Caco-2 (cell line): ENCODE measurements around the gene C20orf204. TPM values are rescaled to one million over a fixed set of nuclear protein-coding genes. Genes with fewer than 3 reads are reported as not detected.
A peak's percentile ranks its signal among the peaks of the same experiment; 100 is the strongest.

Experiments
- BruUV-seq: library from RNA; stranded (reverse); fragments of 400-500 nt; replicated peaks from 2 replicates; lab custom pipeline; 2021; lab: Mats Ljungman, UMichigan
- CTCF ChIA-PET: fragments of 300-600 bp; sonication (Branson Sonifier 250); formaldehyde crosslinking; loops from one replicate; lab custom pipeline; 2022; ENCODE audit warnings: antibody characterized with exemption; lab: Charles Lee
- POLR2A ChIA-PET: fragments of 300-600 bp; sonication (Branson Sonifier 250); formaldehyde crosslinking; loops from one replicate; lab custom pipeline; 2022; ENCODE audit warnings: antibody characterized with exemption; lab: Charles Lee
- DNase-seq, 2 experiments: peaks; one replicate each; pipeline versions ENCODE4 v3.0.0 to v3.0.0-alpha.2; 2020 to 2022
- H3K27me3 ChIP-seq: replicated peaks from 2 replicates; pipeline ENCODE4 v1.6.0; 2011; ENCODE audit warnings: low read length; ENCODE audit not compliant: control insufficient read depth, insufficient read depth
- H3K36me3 ChIP-seq: 2 replicates; pipeline ENCODE4 v1.5.1; 2011; ENCODE audit warnings: low read length; ENCODE audit not compliant: control insufficient read depth, insufficient read depth
- H3K4me1 ChIP-seq: fragments of 250-450 bp; sonication (Bioruptor Pico); 2 replicates; pipeline ENCODE4 v1.5.1; 2020; ENCODE audit warnings: mild to moderate bottlenecking
- H3K4me3 ChIP-seq: 2 replicates; pipeline ENCODE4 v1.5.1; 2011; ENCODE audit warnings: low read depth, mild to moderate bottlenecking, control low read depth, low read length
- H3K9me3 ChIP-seq: fragments of 250-450 bp; sonication (Bioruptor Pico); 2 replicates; pipeline ENCODE4 v1.5.1; 2020; ENCODE audit warnings: mild to moderate bottlenecking, moderate library complexity
- H3K27ac Mint-ChIP-seq: one replicate; pipeline ENCODE4 v1.8.0; 2022; ENCODE audit warnings: mixed read lengths; ENCODE audit not compliant: unreplicated experiment
- H3K27me3 Mint-ChIP-seq: one replicate; pipeline ENCODE4 v1.8.0; 2022; ENCODE audit warnings: mixed read lengths; ENCODE audit not compliant: insufficient read depth, unreplicated experiment
- H3K36me3 Mint-ChIP-seq: one replicate; pipeline ENCODE4 v1.8.0; 2022; ENCODE audit warnings: mild to moderate bottlenecking, mixed read lengths; ENCODE audit not compliant: insufficient read depth, unreplicated experiment
- H3K4me1 Mint-ChIP-seq: one replicate; pipeline ENCODE4 v1.8.0; 2022; ENCODE audit warnings: low read depth, mixed read lengths; ENCODE audit not compliant: unreplicated experiment
- H3K4me3 Mint-ChIP-seq: one replicate; pipeline ENCODE4 v1.8.0; 2022; ENCODE audit warnings: mild to moderate bottlenecking, moderate library complexity, mixed read lengths; ENCODE audit not compliant: unreplicated experiment
- H3K9me3 Mint-ChIP-seq: one replicate; pipeline ENCODE4 v1.8.0; 2022; ENCODE audit warnings: mixed read lengths; ENCODE audit not compliant: unreplicated experiment
- CTCF ChIP-seq, 2 experiments: fragments of 200-600 bp in 1 of 2; IDR thresholded peaks; 1 replicate in 1 of 2; 2 replicates in 1 of 2; pipeline versions ENCODE4 v1.5.1 to v1.8.0; 2011 to 2022; ENCODE audit warnings: antibody characterized with exemption in 1 of 2, control low read depth in 1 of 2, inconsistent platforms in 1 of 2, low read depth in 1 of 2, low read length in 1 of 2, mild to moderate bottlenecking in 1 of 2, moderate library complexity in 1 of 2; ENCODE audit not compliant: insufficient read depth in 1 of 2, severe bottlenecking in 1 of 2, unreplicated experiment in 1 of 2
- intact Hi-C: fragments of 100-400 bp; cut with micrococcal nuclease; formaldehyde crosslinking; loops from one replicate; pipeline ENCODE4 v1.10.0; 2022; ENCODE audit not compliant: unreplicated experiment
- total RNA-seq: library from RNA; stranded (reverse); gene quantifications from 2 replicates; pipeline ENCODE4 v1.2.3, GENCODE V29; 2022

The C20orf204 gene
- total RNA-seq, 1 experiment from 2014 or later: 3.2 TPM

GRCh38 chr20:64036346-64037198, 590 bp downstream of the C20orf204 start:
- H3K9me3 Mint-ChIP-seq: no peaks in the 10 kb centered on the region
- POLR2A ChIA-PET: interaction anchor here (1.6 kb wide), 1 partner anchor 26 kb away, joined by 8 read pairs; the partner anchor contains the start of gene TCEA2

GRCh38 chr20:64037199-64037497, 1.2 kb downstream of the C20orf204 start:
- no peaks in the 10 kb centered on the region for H3K27me3 ChIP-seq
- TF ChIP-seq CTCF (IDR thresholded peaks at IDR 0.05; ENCODE audit: insufficient read depth in 1 of 2, low read depth in 1 of 2, low read length in 1 of 2, severe bottlenecking in 1 of 2, unreplicated experiment in 1 of 2): no peak
- intact Hi-C loops: no loop called here
- no peaks in the 10 kb centered on the region for H3K9me3 Mint-ChIP-seq
- ChIA-PET POLR2A (interaction anchor here (1.6 kb wide), 1 partner anchor 25 kb away, joined by 8 read pairs; the partner anchor contains the start of gene TCEA2), CTCF (interaction anchor here (1.4 to 6.2 kb wide), 5 partner anchors 15 to 84 kb away, joined by 5 to 101 read pairs (median 51); partner anchors contain the start of genes PRPF6, SOX18 and TCEA2)
- no peak overlapping the region for H3K4me3 ChIP-seq
- no peak overlapping the region for H3K27ac Mint-ChIP-seq
- peaks cover under 1% of the 10 kb centered on the region; the same call in 1 of the 2 replicates for H3K36me3 ChIP-seq
- no TSS peak for BruUV-seq
- no peaks in the 10 kb centered on the region for H3K9me3 ChIP-seq
- peak overlapping the region; percentile 87 for H3K4me3 Mint-ChIP-seq
- DNase-seq: no peak
- H3K36me3 Mint-ChIP-seq: peaks cover 70% of the 10 kb centered on the region
- peaks cover 3% of the 10 kb centered on the region for H3K27me3 Mint-ChIP-seq
- no peaks in the 10 kb centered on the region for H3K4me1 Mint-ChIP-seq
- peaks cover 26% of the 10 kb centered on the region for H3K4me1 ChIP-seq

More at GRCh38 chr20:64036346-64037198, 590 bp downstream of the C20orf204 start:
- DNase-seq: no peak
- no peak overlapping the region for H3K4me3 ChIP-seq
- no peaks in the 10 kb centered on the region for H3K27me3 ChIP-seq
- peaks cover 6% of the 10 kb centered on the region; the same call in 1 of the 2 replicates for H3K36me3 ChIP-seq
- H3K27ac Mint-ChIP-seq: peak overlapping the region; percentile 68
- peaks cover 26% of the 10 kb centered on the region for H3K4me1 ChIP-seq
- H3K9me3 ChIP-seq: no peaks in the 10 kb centered on the region
- H3K27me3 Mint-ChIP-seq: peaks cover 3% of the 10 kb centered on the region
- BruUV-seq: no TSS peak
- H3K36me3 Mint-ChIP-seq: peaks cover 76% of the 10 kb centered on the region
- CTCF ChIA-PET: interaction anchor here (0.5 to 6.2 kb wide), 6 partner anchors 12 to 84 kb away, joined by 4 to 101 read pairs (median 16); partner anchors contain the start of genes PRPF6 and TCEA2
- intact Hi-C loops: no loop called here
- H3K4me1 Mint-ChIP-seq: no peaks in the 10 kb centered on the region
- TF ChIP-seq CTCF (IDR thresholded peaks at IDR 0.05; ENCODE audit: insufficient read depth in 1 of 2, low read depth in 1 of 2, low read length in 1 of 2, severe bottlenecking in 1 of 2, unreplicated experiment in 1 of 2): no peak
- H3K4me3 Mint-ChIP-seq: no peak overlapping the region

GRCh38 chr20:64037498-64038213, 1.7 kb downstream of the C20orf204 start:
- Mint-ChIP-seq H3K36me3 (peaks cover 65% of the 10 kb centered on the region), H3K27me3 (peaks cover 3% of the 10 kb centered on the region), H3K4me1 (no peaks in the 10 kb centered on the region), H3K4me3 (peak overlapping the region; percentile 87), H3K9me3 (no peaks in the 10 kb centered on the region), H3K27ac (no peak overlapping the region)
- BruUV-seq: no TSS peak
- CTCF ChIA-PET: interaction anchor here (0.6 to 6.2 kb wide), 36 partner anchors 9 to 765 kb away, joined by 3 to 139 read pairs (median 6); partner anchors contain the start of genes ARFGAP1, LKAAEAR1, PRPF6 and PTK6
- H3K9me3 ChIP-seq: no peaks in the 10 kb centered on the region
- intact Hi-C loops: loop anchor here (1.0 kb wide), 3 partner anchors 13 to 499 kb away; partner anchors contain the start of gene PRPF6
- peak in 1 of 2 experiments; percentile 66 for DNase-seq
- no peaks in the 10 kb centered on the region for H3K36me3 ChIP-seq
- peaks cover 26% of the 10 kb centered on the region for H3K4me1 ChIP-seq
- TF ChIP-seq CTCF (IDR thresholded peaks at IDR 0.05; ENCODE audit: insufficient read depth in 1 of 2, low read depth in 1 of 2, low read length in 1 of 2, severe bottlenecking in 1 of 2, unreplicated experiment in 1 of 2): no peak
- no peaks in the 10 kb centered on the region for H3K27me3 ChIP-seq
- H3K4me3 ChIP-seq: peak overlapping the region; percentile 81
- POLR2A ChIA-PET: interaction anchor here (0.6 to 1.6 kb wide), 6 partner anchors 13 to 58 kb away, joined by 3 to 21 read pairs (median 6); partner anchors contain the start of genes PRPF6, SAMD10 and TCEA2
